T-helper 1 cell (primary cell): ENCODE data around the gene ARHGEF39.
"Not testable (repeated sequence)": the region's sequence is repeated elsewhere in the genome, so short reads cannot be mapped to it uniquely, and the experiment has no call there.

ENCODE experiments used
- DNase-seq, 5 donors: peaks; one replicate each; pipeline ENCODE4 v3.0.0-alpha.2; 2012 to 2020

The ARHGEF39 gene

DNA sequence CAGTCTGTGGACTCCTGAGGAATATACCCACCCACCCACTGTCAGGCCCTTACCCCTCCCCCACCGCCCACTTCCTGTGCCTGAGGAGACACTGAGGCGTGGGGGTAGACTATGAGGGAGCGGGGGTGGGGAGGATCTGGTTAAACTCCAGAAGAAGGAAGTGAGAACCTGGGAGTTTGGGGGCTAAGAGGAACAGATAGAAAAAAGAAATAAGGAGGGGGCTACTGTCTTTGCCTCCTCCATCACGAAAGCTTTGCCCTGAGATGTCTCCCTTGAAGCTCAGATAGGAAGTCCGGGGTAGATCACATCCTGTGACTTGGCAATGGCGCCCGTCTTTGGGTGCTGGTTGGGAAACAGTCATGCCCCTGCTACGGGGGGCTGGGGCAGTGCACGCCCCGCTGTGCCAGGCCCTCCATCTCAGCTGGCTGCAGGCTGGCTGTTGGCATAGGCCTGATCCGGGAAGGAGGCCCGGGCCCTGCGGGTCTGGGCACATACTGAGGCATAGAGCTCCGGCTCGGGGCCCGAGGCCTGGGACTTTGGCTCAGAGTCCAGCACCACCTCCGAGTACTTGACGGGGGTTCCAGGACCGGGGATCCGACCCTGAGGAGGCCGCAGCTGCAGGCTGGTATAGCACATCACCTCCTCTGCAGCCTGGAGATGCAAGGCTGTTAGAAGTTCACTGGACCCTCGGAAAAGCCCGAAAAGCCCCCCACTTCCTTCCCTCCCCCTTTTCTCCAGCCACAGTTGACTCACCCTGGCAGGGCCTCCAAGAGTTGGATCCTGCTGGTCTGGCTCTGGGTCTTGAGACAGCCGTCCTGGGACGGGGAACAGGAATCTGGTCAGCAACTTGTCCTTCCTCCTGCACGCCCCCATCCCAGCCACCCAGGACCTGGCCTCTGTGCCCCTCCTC is 15.3 kb downstream of the ARHGEF39 start:
- DNase-seq: peak in 1 of 5 donors; percentile 60

DNA sequence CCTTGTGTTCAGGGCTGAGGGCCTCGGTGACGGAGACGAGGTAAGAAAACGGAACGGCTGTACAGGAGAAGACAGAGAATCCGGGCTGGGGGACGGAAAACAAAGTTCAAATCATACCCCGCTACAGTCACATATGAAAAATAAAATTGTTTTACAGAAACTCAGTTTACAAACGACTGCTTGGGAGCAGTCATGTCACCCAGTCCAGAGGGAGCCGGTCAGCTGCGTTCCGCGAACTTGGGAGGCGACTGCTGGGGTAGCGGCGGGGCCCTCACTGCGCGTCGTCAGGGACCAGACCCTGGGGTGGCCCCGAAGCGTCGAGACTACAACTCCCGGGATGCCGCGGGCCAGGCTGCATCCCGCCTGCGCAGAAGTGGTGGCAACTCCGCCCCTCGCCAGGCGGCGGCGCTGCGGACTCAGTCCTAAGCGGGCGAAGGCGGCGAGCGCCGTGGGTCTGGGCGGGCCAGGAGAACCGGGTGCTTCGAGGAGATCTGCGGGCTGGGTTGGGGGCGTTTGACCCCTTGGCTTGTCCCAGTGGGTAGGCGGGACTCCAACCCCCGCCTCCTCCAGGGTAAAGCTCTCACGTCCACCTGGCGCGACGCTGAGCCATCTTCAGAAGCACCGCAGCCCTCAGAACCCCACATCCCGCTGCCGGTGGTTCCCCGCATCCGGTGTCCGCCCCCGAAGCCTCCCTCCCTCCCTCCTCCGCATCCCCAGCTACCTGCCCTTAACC is 18.3 kb downstream of the ARHGEF39 start:
- DNase-seq: peak; percentile 83 to 94 (median 87)

DNA sequence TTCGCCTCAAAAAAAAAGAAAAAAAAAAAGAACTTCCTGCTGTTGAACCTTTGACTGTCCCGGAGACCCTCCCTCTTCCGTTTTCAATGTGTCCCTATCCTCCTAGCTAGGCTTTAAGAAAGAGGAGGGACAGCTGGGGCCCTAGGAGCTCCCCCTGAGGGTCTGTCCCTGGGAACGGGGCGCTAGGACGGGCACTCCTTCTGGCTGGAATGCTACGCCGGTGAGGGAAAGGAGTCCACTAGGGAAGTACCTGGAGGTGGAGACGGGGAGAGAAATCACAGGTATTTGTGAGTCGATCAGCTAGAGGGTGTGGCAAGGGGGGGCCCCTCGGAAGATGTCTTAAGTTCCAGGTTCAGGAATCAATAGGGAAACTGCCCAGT is 18.9 kb downstream of the ARHGEF39 start:
- DNase-seq: peak in 1 of 5 donors; percentile 43

DNA sequence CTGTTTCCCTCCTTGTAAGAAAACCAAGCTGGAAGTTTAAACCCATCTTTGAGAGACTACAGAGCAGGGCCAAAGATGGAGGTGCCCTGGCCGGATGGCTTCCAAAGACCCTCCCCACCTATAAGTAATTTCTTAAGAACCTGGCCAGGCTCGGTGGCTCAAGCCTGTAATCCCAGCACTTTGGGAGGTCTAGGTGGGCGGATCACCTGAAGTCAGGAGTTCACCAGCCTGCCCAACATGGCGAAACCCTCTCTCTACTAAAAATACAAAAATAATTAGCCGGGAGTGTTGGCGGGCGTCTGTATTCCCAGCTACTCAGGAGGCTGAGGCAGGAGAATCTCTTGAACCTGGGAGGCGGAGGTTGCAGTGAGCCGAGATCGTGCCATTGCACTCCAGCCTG is 19.3 kb downstream of the ARHGEF39 start:
- DNase-seq: not testable (repeated sequence)

DNA sequence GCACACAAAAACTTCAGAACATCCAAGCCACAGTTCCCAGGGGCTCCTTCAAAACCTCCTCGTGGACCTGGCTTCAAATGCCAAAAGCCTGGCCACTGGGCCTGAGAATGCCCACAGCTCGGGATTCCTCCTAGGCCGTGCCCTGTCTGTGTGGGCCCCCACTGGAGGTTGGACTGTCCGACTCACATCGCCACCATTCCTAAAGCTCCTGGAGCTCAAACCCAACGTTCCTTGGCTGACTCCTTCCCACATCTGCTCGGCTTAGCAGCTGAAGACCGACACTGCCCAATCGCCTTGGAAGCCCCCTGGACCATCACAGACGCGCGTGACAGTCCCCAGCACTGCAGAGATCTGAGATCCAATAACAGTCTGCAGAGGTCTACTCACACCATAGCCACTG is 21.9 kb downstream of the ARHGEF39 start:
- DNase-seq: no peak

DNA sequence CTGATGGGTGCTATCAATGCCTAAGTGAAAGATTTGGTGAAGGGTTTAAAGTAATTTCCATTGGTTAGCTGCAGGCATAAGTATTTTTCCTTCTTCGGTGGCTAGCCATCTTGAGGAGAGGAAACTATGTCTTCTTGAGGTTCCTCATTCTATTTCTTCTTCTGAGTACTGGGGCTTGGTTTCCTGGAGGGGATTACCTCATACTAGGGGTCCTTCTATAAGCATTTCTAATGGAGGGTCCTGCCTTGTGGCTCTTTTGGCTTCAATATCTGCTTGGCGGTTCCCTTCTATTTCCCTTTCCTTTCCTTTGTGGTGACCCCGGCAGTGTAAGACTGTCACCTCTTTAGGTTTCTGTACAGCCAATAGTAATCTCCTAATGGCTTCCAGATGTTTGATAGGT is 23.5 kb downstream of the ARHGEF39 start:
- not testable (repeated sequence) for DNase-seq

DNA sequence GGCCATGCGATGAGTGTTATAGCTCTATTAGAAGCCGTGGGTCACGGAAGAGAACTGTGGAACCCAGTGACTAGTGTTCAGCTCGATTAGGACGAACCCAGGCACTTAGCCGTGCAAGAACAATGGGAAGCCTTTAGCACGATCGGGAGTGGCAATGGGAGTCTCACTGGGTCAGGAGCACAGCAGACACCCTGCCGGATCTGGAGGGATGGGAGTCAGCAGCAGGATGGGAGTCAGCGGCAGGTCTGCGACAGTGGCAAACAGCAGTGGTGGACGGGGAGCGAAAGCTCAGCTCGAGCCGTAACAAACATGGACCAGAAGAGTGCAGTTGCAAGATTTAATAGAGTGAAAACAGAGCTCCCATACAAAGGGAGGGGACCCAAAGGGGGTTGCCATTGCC is 24.6 kb downstream of the ARHGEF39 start:
- not testable (repeated sequence) for DNase-seq

DNA sequence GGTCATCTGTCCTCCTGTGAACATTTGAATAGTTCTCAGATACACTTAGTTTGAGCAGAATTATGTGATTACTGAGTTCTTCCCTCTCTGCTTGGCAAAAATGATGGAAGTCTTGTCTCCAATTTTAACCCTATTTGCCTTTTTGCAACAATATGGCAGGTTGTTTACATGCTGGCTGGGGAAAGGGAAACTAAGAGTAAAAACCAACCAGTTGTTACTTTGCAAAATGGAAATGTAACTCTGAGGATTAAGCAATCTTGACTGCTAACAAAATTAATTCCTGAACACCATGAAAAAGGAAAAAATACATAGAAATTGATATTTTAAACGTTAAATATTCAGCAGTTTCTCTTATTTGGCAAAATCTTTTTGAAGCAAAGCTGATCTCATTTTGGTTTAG is 25.4 kb downstream of the ARHGEF39 start:
- DNase-seq: no peak

DNA sequence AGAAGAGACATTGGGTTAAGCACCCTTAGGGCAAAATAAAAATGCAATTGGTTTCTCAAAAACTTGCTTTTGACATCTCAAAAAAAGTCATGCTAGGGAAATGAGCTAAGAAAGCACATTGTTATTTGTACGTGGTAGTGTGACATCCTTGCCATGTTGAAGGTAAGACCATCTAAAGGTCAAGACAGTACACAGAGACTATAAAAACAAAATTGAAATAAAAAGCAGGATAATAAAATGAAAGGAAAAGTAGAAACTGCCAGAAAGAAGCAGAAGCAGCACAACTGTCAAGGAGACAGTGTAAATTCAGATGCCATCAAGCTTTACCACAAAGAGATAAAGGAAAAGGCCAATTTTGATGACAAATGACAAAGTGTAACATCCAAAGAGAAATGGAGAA is 25.8 kb downstream of the ARHGEF39 start:
- not testable (repeated sequence) for DNase-seq

DNA sequence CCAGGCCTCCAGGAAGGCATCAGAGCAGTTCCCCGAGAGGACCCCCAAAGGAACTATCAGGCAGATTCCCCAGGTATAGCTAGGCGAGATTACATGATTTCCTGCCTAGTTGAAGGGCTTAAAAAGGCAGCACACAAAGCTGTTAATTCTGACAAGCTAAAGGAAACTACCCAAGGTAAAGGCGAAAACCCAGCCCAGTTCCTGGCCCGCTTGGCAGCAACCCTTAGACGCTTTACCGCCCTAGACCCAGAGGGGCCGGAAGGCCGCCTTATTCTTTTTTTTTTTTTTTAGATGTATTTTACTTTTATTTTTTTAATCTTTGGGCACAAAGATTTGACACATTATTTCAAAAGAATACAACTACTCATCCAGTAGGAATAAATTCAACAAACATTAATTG is 26.2 kb downstream of the ARHGEF39 start:
- DNase-seq: peak in 1 of 5 donors; percentile 55

DNA sequence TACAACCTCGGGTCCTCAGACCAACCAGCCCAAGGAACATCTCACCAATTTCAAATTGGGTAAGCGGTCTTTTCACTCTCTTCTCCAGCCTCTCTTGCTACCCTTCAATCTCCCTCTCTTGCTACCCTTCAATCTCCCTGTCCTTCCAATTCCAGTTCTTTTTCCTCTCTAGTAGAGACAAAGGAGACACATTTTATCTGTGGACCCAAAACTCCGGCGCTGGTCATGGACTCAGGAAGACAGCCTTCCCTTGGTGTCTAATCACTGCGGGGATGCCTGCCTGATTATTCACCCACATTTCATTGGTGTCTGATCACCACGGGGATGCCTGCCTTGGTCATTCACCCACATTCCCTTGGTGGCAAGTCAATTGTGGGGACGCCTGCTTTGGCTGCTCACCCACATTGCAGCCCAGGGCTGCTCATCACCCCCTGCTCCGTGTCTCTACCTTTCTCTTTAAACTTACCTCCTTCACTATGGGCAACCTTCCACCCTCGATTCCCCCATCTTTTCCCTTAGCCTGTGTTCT is 27.5 kb downstream of the ARHGEF39 start:
- not testable (repeated sequence) for DNase-seq

DNA sequence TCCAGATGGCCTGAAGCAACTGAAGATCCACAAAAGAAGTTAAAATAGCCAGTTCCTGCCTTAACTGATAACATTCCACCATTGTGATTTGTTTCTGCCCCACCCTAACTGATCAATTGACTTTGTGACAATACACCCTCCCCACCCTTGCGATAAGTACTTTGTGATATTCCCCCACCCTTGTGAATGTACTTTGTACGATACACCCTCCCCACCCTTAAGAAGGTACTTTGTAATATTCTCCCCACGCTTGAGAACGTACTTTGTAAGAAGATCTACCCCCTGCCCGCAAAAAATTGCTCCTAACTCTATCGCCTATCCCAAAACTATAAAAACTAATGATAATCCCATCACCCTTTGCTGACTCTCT is 28.1 kb downstream of the ARHGEF39 start:
- DNase-seq: not testable (repeated sequence)

DNA sequence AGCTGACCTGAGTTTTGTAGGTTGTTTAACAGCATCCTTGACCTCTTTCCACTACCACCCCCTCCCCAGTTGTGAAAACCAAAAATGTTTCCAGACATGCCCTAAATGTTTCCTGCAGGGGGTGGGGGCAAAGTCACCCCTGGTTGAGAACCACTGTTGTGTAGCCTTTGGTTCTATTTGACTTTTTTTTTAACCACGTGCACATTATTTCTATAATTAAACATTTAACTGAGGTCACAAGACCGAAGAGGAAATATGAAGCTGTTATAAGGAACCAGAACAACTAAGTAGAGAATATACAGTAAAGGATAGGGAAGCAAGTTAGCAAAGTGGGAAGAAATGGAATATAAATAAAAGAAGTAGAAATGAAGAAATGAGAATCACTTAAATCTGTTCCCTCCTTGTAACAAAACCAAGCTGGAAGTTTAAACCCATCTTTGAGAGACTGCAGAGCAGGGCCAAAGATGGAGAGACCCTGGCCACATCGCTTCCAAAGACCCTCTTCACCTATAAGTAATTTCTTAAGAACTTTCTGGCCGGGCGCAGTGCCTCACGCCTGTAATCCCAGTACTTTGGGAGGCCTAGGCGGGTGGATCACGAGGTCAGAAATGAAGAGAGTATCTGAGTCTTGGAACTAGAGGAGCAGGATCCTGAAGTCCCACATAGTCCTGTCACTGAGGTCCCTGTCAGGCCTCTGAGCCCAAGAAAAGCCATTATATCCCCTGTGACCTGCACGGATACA is 28.7 kb downstream of the ARHGEF39 start:
- DNase-seq: no peak

DNA sequence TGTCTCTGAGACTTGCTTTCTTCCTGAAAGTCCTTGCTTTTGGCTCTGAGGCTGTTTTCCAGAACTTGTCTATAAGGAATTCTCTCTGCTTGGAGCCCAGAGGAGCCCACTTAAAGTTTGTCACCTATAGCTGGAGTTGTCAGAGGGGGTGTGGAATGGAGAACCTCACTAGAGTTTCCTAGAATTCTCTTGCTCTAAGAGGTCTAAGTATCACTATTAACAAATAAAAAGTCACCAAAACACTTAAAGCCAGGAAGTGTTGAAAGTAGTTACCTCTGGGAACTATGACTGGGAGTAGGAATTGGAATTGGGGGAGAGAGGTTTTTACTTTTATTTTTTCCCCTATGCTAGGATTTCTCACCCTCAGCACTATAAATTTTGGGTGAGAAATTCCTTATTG is 29.3 kb downstream of the ARHGEF39 start:
- no peak for DNase-seq

DNA sequence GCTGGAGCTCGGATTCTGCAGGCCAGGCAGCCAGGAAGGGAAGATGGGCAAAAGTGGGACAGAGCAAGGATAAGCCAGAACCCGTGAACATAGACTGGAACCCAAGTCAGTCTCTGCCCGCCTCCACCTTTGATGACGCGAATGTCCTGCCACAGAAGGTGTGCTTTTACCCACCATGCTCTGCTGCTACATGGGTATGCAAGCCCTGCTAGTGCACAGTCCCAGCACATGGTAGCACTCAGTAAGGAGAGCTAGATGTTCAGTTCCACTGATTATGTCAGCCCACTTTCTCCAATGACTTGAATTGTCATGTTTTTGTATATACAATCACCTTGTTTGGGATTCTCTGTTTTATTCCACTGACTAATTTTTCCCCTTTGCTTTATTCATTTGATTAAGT is 35.4 kb downstream of the ARHGEF39 start:
- no peak for DNase-seq

DNA sequence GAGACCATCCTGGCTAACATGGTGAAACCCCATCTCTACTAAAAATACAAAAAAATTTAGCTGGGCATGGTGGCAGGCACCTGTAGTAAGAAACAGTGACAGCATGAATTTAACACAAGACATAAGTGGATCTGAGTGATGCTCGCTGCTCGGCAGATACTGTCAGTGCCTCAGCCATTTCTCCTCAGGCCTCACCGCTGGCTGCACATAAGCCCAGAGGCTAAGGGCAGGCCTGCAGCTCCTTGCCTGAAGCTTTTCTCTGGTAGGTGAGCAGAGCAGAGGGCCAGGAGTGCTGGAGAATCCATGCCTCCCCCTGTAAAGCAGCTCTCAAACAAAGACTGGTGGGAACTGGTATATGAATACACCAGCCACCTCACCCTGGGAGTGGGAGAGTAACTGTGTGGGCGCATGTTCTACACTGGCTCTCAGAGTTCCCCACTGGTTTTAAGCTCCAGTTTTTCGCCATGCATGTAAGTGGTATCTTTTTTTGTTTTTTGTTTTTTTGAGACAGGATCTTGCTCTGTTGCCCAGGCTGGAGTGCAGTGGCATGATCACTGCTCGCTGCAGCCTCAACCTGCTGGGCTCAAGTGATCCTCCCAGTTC is 36.5 kb downstream of the ARHGEF39 start:
- DNase-seq: no peak

DNA sequence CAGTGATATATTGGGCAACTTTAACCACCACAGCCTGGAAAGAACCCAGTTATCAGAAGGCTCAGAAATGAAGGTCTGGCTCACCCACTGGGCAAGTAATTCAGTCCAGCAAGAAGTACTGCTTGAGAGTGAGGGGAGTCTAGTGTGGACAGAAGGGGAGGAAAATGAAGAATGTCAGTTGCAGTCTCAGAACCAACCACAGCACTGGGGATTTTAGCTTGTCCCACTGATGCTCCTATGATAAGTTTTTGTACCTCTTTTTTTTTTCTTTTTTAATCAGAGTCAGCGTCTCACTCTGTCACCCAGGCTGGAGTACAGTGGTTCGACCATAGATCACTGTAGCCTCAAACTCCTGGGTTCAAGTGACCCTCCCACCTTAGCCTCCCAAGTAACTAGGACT is 37.4 kb downstream of the ARHGEF39 start:
- no peak for DNase-seq

DNA sequence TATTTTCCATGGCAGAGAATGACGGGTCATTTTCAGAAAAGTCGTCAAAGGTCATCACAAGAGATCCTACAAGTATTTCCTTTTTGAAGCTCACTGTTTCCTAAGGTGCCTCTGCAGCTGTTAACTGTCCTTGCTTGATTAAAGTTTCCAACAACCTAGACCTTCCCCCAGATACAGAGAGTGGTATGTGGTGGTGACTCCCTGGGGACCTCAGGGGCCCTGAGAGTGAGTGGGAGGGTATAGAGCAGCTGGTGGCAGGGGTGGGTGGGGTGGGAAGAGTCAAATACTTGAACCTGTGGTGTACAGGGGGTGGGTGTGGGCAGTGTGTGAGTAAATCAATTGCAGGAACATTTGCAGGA is 45.2 kb downstream of the ARHGEF39 start:
- DNase-seq: no peak

DNA sequence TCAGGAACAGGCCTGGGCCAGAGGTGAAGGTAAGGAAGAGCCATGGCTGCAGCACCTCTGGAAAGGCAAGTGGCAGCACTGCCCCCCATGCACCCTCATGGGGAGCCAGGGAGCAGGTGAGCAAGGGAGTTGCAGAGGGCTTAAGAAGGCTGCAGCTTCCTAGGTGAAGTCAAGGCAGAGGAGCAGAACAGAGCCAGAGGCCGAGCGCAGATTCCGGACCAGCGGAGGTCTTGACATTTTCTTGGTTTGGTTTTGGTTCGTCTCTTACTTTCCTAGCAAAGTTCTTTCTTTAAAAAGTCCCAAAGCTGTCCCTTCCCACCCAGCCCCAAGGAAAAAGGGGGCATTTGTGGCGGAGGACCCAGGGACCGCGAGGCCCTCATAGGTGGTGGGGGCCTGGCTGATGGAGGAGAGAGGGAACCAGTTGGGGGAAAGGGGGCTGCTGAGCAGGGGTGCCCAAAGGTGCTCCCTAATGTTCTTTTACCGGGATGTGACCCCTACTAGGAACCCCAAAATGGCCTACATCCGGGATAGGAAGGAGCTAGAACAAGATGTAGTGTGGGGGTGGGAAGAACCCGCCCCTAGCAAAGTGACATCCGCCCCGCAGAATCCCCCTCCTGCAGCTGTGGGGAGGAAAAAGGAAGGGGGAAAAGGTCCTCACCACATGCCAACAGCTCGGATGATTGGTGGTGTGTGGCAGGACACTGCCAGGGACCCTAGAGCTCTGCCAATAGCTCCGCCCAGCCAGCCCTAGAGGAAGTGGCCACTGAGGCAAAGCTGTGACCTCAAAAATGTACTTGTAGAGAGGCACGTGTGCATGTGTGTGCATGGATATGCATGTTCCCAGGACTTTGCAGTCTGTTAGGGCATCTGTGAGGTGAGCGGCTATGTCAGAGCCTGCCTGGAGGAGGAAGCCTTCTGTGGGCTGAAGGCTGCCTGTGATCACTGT is 45.9 kb downstream of the ARHGEF39 start:
- peak in 1 of 5 donors; percentile 59 for DNase-seq

DNA sequence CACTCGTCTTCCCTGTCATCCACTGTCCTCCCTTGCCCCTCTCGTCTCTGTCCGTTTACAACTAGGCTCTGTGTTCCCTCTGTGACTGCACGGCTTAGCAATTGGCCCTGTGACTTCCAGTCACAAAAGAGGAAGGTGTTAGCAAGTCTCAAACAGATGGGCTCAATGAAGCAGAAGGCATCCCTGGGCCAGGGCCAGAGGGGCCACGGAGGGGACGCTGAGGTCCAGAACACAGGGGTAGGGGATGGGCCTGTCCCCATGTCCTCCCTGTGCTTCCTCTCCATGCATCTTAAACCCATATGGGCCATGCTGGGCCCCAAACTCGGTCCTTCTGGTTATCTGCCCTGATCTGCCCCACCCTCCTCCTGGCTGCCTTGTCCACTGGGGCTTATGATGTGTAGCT is 46.7 kb downstream of the ARHGEF39 start, which contains the start of gene CD72:
Gene CD72, minus strand, starts transcription at position 89 of the 403 bp plus-strand sequence. CDS start 110 bp downstream, outside the sequence.
- no peak for DNase-seq

DNA sequence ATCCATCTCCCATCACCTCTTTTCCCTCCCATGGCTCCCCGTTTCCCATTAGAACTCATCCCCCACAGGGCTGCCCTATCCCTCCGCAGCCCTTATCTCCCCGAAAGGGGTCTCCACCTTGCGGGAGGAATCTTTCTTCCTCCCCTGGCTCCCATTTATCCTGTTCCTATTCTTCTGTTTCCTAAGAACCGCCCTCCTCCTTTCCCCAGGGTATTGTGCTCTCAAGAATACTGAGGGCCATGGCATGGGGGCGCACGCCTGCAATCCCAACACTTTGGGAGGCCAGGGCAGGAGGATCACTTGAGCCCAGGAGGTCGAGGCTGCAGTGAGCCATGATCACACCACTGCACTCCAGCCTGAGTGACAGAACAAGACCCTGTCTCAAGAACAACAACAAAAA is 47.4 kb downstream of the ARHGEF39 start:
- no peak for DNase-seq
